T follicular helper cell (primary cell): ENCODE measurements around the gene PPM1N.

Experiments used
- DNase-seq: peaks from one replicate; pipeline ENCODE4 v3.0.0-alpha.2; 2020; ENCODE audit warnings: low read depth

The PPM1N gene

GRCh38 chr19:45471111-45471930, 26.9 kb upstream of the PPM1N start:
- no peak for DNase-seq

GRCh38 chr19:45471931-45472562, 26.2 kb upstream of the PPM1N start:
- DNase-seq: no peak

GRCh38 chr19:45472563-45473366, 25.5 kb upstream of the PPM1N start:
- DNase-seq: peak; percentile 56

GRCh38 chr19:45473367-45473681, 24.9 kb upstream of the PPM1N start:
- DNase-seq: no peak

- DNase-seq: peak; percentile 72
Observed at GRCh38 chr19:45473682-45474605, 24.3 kb upstream of the PPM1N start.

GRCh38 chr19:45474606-45475521, 23.4 kb upstream of the PPM1N start:
- DNase-seq: peak; percentile 70

- no peak for DNase-seq
Observed at GRCh38 chr19:45475537-45476291, 22.5 kb upstream of the PPM1N start.

- no peak for DNase-seq
Observed at GRCh38 chr19:45476304-45476703, 21.9 kb upstream of the PPM1N start.

- no peak for DNase-seq
Observed at GRCh38 chr19:45477186-45477585, 21.1 kb upstream of the PPM1N start.

- DNase-seq: no peak
Observed at GRCh38 chr19:45477713-45478453, 20.4 kb upstream of the PPM1N start.

- DNase-seq: peak; percentile 87
Observed at GRCh38 chr19:45478454-45479238, 19.6 kb upstream of the PPM1N start.

- DNase-seq: no peak
Observed at GRCh38 chr19:45483033-45483432, 15.2 kb upstream of the PPM1N start.

GRCh38 chr19:45484273-45484945, 13.8 kb upstream of the PPM1N start:
- no peak for DNase-seq

- peak; percentile 97 for DNase-seq
Observed at GRCh38 chr19:45485305-45486077, 12.8 kb upstream of the PPM1N start.

GRCh38 chr19:45488708-45489107, 9.5 kb upstream of the PPM1N start:
- DNase-seq: no peak

GRCh38 chr19:45489216-45489855, 8.9 kb upstream of the PPM1N start:
- DNase-seq: no peak
